GM12874 (cell line): Measurements from ENCODE around the gene CAPS.

Experiments
- TF ChIP-seq, protein P1 (sequence below): IDR thresholded peaks from 2 replicates; pipeline ENCODE4 v1.5.1; 2011; ENCODE audit warnings: low read depth, mild to moderate bottlenecking, control low read depth, low read length, moderate library complexity; ENCODE audit not compliant: insufficient read depth

CAPS gene

DNA sequence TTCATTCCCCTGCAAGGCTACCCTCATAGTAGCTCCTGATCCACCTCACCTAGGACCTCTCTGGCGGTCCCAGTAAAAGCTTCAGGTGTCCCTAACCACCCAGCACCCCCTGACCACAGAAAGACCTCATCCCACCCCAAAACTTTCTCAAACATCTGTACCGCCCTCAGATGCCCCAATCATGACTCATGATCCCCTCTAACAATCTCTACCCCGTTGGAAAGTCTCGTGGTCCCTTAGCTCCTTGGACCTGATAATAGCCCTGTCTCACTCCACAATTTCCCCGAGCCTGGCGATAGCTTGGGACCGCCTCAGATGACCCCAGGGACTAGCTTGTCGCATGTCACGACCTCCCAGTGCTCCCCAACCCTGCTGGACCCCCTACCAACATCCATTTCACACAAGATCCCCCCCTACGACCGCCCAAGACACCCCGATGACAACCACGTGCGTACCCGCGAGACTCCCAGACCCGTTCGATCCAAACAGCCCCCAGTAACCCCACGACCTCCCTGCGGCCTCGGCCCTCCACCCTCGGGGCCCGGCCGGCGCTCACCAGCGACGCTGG lies 10.9 kb upstream of the CAPS start:
- TF ChIP-seq, protein P1, sequence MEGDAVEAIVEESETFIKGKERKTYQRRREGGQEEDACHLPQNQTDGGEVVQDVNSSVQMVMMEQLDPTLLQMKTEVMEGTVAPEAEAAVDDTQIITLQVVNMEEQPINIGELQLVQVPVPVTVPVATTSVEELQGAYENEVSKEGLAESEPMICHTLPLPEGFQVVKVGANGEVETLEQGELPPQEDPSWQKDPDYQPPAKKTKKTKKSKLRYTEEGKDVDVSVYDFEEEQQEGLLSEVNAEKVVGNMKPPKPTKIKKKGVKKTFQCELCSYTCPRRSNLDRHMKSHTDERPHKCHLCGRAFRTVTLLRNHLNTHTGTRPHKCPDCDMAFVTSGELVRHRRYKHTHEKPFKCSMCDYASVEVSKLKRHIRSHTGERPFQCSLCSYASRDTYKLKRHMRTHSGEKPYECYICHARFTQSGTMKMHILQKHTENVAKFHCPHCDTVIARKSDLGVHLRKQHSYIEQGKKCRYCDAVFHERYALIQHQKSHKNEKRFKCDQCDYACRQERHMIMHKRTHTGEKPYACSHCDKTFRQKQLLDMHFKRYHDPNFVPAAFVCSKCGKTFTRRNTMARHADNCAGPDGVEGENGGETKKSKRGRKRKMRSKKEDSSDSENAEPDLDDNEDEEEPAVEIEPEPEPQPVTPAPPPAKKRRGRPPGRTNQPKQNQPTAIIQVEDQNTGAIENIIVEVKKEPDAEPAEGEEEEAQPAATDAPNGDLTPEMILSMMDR, result no peak

DNA sequence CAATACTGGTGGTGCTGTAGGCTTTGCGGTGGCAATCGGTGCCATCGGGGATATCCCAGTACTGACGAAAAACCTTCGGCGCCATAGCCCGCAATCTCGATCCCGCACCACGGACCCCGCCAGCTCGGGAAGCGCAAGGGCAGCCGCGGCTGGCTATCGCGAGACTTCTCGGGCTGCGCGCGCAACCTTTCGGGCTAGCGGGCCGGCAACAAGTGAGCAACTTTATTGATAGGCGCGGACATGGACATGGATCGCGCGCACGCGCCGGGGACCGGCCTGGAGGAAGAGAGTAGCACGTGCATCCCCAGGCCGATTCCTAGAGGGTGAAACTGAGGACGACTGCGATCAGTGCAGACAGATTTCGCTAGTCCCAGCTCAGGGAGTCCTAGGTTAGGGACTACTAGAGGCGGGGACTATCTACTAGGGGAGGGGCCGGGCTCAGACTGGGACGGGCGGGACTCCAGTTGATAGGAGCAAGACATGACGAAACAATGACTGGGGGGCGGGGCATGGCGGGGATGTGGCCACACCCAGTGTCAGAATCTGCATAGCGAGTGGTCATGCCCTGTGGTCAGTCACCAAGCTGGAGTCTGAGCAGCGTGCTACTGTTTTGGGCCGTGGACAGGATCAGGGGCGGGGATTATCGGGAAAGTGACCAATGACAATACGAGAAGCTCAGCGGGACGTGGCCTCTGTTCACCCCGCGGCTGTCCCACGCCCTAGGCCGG lies 10.3 kb upstream of the CAPS start, which contains the start of gene NDUFA11:
TSS of gene NDUFA11 (minus strand) at position 167 of the 728 bp plus-strand sequence. CDS start at position 85, 82 bp downstream.
- TF ChIP-seq, protein P1, result no peak

DNA sequence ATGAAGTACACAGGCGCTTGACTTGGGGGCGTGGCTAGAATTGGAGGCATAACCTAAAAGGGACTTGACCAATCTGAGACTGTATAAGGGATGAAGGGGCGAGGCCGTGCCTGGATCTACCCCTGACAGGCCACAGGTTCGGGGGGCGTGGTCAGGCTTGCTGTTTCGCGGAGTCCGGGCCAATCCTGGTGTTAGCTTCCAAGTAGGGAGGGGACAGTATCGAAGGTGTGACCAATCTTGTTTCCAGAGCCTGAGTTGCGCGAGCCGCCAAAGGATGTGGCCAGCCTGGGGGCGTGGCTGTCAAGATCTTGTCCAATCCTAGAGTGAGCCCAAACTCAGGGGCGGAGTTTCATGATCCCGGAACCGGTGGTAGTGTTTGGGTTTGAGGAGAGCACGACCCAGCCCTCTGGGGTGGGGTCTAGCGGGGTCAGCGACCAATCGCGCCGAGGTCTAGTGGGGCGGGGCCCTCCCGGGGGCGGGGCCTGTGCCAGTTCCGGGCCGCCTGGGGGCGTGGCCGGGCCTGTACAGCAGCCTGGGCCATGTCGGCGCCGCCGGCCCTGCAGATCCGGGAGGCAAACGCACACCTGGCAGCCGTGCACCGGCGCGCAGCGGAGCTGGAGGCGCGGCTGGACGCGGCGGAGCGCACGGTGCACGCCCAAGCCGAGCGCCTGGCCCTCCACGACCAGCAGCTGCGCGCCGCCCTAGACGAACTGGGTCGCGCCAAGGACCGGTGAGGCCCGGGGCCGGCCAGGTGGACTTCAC lies 9.5 kb upstream of the CAPS start, which contains the start of gene VMAC:
TSS of gene VMAC (plus strand) at position 521 of the 762 bp plus-strand sequence. CDS start at position 540, 19 bp downstream.
- TF ChIP-seq, protein P1, result no peak

DNA sequence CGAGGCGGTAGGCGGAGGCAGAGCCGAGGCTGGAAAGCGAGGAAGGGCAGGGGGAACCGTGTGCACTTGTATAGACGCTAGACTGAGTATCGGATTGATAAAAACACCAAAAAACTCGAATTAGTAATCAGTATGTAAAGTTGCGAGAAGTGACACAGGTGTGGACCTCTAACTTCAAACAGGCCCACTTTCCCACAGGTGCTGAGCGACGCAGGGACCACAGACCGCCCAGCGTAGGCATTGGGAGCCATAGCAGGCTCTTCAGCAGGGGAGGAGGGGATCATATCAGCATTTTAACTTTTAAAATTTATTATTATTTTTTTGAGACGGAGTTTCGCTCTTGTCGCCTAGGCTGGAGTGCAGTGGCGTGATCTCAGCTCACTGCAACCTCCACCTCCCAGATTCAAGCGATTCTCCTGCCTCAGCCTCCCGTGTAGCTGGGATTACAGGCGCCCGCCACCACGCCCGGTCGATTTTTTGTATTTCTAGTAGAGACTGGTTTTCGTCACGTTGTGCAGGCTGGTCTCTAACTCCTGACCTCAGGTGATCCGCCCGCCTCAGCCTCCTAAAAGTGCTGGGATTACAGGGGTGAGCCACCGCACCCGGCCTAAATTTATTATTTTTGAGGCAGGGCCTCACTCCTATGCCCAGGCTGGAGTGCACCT lies 8.8 kb upstream of the CAPS start:
- TF ChIP-seq, protein P1, result no peak

DNA sequence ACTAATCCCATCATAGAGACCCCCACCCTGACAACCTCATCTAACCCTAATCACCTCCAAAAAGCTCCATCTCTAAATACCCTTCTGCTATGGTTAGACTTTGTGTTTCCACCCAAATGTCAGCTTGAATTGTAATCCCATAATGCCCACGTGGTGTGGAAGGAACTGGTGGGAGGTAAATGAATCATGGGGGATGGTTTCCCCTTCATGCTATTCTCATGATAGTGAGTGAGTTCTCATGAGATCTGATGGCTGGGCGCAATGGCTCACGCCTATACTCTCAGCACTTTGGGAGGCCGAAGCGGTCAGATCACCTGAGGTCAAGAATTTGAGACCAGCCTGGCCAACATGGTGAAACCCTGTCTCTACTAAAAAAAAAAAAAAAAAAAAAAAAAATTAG lies 6.8 kb upstream of the CAPS start:
- TF ChIP-seq, protein P1, result no peak

DNA sequence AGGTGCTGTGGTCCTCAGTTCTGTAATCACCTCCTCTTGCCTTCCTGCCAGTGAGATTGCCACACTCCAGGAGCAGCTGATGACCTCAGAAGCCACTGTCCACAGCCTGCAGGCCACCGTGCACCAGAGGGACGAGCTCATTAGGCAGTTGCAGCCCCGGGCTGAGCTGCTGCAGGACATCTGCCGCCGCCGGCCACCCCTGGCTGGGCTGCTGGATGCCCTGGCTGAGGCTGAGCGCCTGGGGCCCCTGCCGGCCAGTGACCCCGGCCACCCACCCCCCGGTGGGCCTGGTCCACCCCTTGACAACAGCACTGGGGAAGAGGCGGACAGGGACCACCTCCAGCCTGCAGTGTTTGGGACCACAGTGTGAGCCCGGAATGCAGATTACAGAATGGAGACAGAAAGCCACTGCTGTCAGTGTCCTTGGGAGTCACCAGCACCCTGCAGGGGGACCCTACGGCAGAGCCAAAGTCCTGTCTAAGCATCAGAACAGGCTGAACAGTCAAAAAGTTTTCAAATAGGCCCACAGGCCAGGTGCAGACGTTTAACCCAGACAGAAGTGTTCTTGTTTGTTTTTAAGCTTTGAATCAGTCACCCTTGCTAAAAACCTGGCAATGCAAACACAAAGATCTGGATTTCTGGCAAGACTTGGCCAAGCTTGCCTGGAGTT lies 5.1 kb upstream of the CAPS start:
- TF ChIP-seq, protein P1, result no peak
